GM18907 (cell line): Measurements from ENCODE around the gene AMPH.
A peak's percentile ranks its signal among the peaks of the same experiment; 100 is the strongest.
"Not testable (repeated sequence)": the region's sequence is repeated elsewhere in the genome, so short reads cannot be mapped to it uniquely, and the experiment has no call there.

ENCODE experiments used
- ATAC-seq: cut with Tn5 transposase; IDR thresholded peaks from one replicate; pipeline ENCODE4 v1.9.1; 2021; ENCODE audit warnings: mild to moderate bottlenecking, moderate library complexity; ENCODE audit not compliant: unreplicated experiment

Gene AMPH

DNA sequence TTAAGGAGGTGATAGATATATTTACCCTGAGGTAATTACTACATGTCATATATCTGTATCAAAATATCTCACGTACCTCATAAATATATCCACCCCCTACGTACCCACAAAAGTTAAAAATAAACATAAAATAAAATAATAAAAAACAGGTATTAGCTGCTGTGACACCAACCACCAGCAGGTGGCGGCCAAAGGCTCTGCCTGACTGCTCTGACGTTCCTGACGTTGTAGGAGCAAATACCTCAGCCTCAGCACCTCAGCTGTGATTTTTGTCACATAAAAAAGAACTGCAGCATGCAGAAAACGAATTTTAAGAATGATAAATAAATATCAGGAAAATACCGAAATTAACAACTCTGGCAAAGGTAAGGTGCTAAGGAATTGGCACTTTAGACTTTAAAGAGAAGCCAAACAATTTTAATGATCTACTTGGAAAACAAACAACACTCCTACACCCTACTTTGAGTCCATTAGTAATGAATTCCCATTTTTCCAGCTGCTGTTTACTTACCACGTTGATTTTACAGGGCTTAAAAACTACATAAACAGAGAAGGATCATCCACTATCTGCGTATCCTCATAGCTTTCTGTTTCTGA is 232.3 kb downstream of the AMPH start:
- peak; percentile 79 for ATAC-seq

DNA sequence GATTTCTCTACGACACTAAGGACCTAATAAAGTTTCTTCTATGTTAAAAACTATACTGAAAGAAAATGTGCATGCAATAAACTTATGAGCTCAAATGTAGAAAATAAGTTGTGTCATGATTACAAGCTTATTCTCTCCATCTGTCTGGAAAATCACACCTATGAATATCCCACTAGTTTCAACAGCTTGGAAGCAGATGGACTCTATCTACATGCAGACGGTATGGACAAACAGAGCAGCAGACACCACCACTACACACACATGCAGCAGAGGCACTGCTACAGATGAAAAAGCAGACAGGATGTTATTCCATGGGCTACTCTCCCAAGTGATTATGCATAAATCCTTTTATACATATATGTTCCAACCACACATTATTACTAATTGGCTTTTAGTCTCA is 234.3 kb downstream of the AMPH start:
- no peak for ATAC-seq

DNA sequence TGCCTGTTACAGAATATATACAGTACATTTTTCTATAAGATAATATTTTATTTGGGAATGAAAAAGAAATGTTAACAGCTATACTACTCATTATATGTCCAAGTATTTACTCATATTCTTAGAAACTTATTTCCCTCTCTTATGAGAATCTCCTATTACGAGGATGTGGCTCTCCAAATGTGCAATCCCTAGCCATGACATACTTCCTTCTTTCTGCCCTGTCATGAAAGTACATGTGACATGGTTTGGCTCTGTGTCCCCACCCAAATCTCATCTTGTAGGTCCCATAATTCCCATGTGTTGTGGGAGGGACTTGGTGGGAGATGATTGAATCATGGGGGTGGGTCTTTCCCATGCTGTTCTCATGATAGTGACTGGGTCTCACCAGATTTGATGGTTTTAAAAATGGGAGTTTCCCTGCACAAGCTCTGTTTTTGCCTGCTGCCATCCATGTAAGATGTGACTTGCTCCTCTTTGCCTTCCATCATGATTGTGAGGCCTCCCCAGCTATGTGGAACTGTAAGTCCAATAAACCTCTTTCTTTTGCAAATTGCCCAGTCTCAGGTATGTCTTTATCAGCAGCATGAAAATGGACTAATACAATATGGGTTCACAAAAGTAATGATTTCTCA is 235.1 kb downstream of the AMPH start:
- ATAC-seq = not testable (repeated sequence)

DNA sequence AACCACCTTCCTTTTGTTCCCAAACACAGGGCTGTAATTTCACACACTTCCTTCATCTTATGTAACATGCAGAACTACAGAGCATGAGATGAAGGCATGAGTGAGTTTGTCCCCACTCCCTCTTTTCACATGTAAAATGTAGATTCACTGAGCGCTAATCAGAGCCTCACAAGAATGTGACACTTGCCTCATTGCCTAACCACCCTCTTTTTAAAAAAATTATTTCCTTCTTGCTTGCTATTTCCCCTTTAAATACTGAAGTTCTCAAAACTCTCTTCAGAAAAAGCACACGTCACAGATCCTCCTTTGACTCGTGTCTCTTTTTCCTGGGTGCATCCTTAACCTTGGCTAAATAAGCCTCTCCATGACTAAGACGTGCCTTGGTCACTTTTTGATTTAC is 236.5 kb downstream of the AMPH start:
- ATAC-seq = no peak

DNA sequence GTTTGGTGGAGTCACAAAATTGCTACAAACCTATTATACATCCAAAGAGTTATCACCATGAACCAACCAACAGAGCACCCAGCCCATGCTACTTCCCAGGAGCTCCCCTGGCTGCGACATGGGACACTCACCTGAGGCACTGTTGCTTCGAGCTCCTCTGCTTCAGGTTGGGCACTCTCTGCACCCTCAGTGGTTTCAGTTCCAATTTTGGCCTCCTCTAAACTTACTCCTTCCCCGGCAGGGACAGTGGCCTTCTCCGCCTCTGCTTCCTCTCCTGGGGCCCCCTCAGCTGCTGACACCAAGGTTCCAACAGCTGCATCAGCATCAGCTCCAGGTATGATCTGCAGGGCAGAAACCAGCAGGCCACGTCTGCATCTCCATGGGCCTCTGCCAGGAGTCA is 237.3 kb downstream of the AMPH start:
- peak; percentile 60 for ATAC-seq

DNA sequence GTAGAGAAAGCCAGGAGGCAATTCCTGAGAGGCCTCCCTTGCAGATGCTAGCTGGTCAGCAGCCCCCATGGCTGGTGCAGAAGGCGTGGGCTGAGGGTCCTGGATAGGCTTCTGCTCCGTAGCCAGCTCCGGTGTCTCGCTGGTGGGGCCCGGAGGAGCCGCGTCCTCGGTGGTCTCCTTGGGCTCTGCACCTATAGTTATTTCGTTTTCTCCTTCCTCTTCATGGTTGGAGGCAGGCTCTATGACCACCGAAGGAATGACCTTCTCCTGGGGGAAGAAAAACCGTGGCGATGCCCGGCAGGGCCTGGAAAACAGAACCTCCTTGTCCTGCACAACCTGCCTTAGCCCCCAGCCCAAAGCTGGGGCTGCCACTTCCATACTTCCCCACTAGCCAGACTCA is 239.4 kb downstream of the AMPH start:
- no peak for ATAC-seq

DNA sequence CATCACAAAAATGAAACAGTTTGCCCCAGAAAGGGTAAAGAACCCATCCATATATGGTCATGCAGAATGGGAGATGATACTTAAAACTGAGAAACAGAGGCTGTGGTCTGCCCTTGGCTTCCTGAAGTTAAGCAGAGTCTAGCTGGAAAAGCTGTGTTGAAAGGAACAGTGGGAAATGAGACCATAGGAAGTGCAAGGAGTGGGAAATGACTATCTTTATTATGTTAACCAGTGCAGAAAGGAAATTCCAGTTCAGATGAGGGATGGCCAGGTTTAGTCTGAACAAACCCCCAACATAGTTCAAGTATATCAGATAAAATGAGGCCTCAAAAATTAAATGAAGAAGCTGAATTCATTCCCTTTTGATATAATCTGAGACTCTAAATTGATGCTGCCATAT is 245.5 kb downstream of the AMPH start:
- no peak for ATAC-seq

DNA sequence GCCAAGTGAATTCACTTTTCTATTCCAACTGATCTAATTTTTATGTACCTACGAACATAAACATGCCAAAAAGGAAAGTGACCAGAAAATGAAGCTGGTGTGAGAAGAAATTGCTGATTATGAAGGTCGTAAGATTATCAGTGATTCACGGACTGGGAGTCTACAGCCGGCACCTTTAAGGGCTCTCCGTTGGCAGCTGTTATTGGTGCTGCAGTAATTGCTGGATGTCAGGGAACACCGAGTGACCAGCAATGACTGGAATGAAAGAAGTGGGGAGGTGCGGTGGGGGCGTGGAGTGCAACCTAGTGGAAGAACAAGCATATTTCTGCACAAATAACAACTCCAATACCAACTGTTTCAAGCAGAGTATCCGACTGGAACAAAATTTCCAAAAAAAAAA is 247.9 kb downstream of the AMPH start:
- no peak for ATAC-seq

DNA sequence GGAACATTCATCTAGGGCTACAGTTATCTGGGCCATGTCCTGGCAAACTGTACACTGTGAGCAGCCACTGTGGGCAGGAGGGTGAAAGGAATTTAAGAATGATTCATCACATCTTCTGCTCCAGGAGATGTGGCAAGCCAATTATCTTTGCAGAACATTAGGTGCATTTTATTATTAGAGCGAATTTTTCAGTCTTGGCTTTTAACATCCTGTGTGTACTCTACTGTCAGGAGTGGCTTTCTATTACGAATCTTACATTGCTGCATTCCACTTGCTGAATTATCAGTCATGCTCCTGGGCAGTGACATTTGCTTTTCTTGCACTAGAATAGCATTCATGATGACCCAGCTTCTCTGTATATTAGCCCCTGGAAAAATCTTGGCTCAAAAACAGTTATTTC is 248.5 kb downstream of the AMPH start:
- no peak for ATAC-seq

DNA sequence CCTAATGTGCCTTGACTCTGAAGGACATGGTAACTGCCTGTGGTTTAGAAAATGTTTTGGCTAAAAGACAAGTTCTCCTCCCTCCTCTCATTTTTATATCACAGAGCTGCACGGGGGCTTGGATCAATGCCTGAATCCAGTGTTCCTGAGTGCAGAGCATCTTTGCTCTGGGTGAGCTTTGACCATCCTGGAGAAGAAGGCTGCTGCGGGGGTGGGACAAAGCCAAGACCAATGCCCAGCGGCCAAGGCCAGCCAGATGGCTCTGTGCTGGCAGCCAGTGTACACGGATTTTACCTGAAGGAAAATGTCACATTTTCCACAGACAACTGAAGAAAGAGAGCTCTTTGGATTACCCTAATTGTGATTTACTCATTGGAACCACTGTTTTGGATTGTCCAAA is 255.7 kb downstream of the AMPH start:
- no peak for ATAC-seq

DNA sequence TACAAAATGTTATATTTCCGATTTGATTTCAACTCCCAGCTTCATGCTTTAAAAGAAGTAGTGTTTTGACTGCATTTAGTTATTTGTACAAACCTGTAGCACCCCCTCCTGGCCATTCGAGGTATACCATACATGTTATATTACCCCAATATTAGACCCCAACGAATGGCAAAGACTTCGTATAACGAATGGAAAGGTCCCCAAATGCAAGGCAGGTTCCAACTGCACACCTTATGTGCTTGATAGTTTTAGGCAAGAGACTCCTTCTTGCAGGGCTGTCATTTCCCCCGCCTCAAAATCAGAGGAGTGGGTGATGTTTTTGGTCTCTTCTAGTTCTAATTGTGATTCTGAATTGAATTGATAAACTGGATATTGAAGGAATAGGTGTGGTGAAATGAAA is 256.7 kb downstream of the AMPH start:
- no peak for ATAC-seq

DNA sequence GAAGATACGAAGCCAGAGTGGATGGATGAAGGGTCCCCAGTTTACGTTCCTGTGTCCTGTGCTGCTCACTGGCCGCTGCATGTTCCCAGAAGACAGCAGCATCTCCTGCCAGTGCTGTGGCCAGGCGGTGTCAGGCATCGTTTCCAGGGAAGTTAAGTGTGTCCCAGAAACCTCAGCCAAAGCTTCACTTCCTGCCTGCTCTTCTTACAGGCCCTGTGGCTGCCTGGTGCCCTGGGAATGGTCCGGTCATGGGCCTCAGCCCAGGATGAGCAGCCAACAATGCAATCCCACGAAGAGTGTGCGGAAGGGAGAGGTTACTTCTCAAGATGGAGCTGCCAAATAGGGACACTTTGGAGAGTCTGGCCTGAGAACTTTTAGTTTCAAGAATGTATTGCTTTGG is 258.0 kb downstream of the AMPH start:
- no peak for ATAC-seq

DNA sequence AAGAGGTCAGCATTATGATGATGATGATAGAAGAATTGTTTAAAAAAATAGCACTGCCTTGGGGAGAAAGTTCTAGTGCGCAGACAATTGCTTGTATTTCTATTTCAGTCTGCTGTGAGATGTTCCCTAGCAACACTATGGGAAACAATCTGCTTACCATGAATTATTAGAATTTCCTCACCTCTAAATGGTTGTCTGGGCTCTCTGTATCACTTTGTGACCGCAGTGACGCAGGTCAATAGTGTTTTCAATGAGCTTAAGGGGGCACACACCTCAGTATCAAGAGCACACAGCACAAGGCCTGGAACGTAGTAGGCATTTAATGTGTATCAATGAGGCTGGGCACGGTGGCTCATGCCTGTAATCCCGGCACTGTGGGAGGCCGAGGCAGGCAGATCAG is 258.9 kb downstream of the AMPH start:
- no peak for ATAC-seq

DNA sequence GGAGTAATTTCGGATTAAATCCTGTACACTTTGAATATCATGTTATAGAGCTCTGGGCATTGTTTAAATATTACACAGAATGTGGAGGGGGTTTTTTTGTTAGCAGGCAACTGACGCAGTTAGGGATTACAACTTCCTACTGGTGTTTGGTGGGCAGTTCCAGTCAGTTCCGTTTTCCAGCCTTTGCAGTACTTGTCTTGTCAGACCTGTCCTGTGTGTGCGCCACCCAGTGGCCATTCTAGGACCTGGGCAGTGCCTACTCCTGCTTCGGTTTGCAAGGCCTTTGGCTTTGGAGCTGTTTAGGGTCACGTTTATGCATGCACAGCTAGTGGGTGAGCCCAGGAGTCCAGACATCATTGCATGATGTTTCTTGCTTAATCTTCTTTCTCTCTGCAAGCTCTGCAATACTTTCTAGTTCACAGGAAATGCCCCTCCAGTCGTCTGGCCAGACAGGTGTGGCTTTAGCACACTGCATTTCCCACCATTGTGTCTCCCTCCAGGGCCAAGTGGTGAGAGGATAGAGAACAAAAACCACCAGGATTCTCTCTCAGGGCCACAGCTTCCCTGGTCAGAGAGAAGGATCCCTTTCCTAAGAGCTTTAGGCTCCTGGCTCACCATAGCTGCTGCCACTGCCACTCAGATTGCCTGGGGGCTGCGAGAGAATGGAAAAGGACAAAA is 261.2 kb downstream of the AMPH start:
- peak; percentile 76 for ATAC-seq

DNA sequence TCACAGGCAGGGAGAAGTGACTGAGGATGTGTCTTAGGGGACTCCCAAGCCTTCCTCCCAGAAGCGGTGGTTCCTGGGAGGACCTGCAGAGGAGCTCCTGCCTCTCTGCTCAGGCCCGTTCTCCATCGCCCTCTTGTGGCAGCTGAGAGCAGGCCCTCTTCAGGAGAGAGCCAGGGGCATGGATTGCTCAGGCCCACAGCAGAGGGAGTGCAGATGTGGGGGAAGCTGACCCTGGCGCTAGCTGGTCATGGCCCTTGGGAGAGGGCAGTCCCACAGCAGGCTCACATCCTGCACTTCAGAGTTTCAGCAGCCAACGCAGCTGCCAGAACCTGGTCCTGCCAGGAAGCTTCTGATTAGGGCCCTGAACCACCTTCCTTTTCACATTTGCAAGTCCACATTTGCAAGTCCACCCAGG is 263.0 kb downstream of the AMPH start:
- peak; percentile 58 for ATAC-seq

DNA sequence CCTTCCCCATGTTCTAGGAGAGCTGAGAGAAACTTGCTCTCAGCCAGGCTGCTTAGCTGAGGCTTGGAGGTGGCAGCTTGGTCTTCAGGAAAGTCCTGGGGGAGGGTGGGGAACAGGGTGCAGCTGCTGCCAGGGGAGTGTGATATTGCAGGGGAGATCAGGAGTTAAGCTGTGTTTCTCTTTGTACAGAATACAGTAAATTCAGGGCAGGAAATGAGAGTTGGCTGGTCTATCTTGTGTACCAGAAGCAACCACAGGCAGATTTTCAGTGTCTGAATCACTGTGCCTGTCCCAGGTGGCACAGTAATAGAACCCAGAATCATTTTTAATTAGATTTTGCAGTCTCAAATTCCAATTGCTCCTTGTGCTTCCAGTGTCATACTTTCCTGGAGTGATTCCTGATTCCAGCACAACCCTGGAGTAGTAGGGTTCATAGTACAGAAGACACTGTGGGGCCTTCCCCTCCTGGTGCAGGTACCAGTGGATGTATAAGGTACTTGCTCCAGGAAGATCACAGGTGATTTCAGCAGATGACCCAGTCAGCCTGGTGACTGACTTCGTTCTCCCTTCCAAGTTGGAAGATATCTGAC is 263.8 kb downstream of the AMPH start:
- ATAC-seq = peak; percentile 79

DNA sequence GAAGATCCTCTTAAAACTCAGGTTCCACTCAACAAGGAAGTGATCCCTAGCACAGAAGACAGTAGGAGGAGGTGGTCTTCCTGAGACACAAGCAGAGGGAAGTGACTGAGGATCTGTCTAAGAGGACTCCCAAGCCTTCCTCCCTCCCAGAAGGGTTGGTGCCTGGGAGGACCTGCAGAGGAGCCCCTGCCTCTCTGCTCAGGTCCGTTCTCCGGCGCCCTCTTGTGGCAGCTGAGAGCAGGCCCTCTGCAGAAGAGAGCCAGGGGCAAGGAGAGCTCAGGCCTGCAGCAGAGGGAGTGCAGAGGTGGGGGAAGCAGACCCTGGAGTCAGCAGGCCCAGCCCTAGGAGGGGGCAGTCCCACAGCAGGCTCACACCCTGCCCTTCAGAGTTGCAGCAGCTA is 267.8 kb downstream of the AMPH start:
- ATAC-seq = not testable (repeated sequence)

DNA sequence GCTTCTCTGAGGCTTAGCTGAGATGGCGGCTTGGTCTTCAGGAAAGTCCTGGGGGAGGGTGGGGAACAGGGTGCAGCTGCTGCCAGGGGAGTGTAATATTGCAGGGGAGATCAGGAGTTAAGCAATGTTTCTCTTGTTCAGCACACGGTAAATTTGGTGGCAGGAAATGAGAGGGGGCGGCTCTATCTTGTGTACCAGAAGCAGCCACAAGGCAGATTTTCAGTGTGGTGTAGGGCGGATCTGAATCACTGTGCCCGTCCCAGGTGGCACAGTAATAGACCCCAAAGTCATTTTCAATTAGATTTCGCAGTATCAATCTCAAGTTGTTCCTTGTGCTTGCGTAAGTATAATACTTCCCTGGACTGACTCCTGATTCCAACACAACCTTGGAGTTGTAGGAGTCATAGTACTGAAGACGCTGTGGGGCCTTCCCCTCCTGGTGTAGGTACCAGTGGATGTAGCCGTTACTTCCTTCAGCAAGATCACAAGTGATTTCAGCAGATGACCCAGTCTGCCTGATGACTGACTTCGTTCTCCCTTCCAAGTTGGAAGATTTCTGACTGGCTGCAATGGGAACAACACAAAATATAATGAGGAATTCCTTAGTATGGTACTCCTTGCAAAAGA is 268.4 kb downstream of the AMPH start:
- ATAC-seq = peak; percentile 46

DNA sequence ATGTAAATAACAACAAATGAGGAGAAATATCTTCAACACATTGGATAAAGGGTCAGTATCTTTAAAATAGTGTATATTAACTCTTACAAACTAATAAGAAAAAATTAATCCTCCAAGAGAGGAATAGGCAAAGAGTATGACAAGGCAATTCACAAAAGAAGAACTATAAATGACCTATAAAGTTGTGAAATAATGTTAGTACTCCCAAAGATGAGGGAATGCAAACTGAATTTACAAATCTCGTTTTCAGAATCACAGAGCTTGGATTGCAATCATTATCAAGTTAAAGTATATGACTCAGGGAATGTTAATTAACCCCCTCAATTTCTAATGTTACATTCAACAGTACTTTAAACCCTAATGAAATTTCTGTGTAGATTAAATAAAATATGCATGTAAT is 270.4 kb downstream of the AMPH start:
- ATAC-seq = no peak

DNA sequence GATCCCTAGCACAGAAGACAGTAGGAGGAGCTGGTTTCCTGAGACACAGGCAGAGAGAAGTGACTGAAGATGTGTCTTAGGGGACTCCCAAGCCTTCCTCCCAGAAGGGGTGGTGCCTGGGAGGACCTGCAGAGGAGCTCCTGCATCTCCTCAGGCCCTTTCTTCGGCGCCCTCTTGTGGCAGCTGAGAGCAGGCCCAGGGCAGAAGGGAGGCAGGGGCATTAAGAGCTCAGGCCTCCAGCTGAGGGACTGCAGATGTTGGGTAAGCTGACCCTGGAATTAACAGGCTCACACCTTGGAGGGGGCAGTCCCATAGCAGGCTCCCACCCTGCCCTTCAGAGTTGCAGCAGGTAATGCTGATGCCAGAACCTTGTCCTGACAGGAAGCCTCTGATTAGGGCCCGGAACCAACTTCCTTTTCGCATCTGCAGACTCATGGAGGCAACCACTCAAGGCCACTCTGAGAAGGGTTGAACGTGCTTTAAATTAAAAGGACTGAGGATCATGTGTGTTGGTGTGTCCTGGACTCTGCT is 272.0 kb downstream of the AMPH start:
- peak; percentile 88 for ATAC-seq

DNA sequence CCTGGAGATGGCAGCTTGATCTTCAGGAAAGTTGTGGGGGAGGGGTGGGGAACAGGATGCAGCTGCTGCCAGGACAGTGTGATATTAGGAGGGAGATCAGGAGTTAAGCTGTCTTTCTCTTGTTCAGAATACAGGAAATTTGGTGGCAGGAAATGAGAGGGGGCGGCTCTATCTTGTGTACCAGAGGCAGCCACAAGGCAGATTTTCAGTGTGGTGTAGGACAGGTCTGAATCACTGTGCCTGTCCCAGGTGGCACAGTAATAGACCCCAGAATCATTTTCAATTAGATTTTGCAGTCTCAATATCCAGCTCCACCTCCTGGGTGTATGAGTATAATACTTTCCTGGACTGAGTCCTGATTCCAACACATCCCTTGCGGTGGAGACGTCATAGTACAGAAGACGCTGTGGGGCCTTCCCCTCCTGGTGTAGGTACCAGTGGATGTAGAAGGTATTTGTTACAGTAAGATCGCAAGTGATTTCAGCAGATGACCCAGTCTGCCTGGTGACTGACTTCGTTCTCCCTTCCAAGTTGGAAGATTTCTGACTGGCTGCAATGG is 272.8 kb downstream of the AMPH start:
- ATAC-seq = not testable (repeated sequence)
